ENCODE results near the gene PCDHGA7.
"Not testable (repeated sequence)": the region's sequence is repeated elsewhere in the genome, so short reads cannot be mapped to it uniquely, and the experiment has no call there.

PCDHGA7 gene

DNA sequence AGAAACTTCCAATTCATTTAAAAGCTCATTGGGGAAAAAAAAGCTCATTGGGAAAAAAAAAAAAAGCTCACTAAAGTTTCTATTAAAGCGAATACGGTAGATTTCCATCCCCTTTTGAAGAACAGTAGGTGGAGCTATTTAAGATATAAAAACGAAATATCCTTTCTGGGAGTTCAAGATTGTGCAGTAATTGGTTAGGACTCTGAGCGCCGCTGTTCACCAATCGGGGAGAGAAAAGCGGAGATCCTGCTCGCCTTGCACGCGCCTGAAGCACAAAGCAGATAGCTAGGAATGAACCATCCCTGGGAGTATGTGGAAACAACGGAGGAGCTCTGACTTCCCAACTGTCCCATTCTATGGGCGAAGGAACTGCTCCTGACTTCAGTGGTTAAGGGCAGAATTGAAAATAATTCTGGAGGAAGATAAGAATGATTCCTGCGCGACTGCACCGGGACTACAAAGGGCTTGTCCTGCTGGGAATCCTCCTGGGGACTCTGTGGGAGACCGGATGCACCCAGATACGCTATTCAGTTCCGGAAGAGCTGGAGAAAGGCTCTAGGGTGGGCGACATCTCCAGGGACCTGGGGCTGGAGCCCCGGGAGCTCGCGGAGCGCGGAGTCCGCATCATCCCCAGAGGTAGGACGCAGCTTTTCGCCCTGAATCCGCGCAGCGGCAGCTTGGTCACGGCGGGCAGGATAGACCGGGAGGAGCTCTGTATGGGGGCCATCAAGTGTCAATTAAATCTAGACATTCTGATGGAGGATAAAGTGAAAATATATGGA is 48.0 kb downstream of the PCDHGA7 start, which contains the start of gene PCDHGA12:
Gene PCDHGA12 (plus strand): TSS at position 176 of the 782 bp plus-strand sequence. CDS start 253 bp downstream, at position 429.
- DNase-seq (ENCODE audit: low read depth in 2 of 2) = no peak

DNA sequence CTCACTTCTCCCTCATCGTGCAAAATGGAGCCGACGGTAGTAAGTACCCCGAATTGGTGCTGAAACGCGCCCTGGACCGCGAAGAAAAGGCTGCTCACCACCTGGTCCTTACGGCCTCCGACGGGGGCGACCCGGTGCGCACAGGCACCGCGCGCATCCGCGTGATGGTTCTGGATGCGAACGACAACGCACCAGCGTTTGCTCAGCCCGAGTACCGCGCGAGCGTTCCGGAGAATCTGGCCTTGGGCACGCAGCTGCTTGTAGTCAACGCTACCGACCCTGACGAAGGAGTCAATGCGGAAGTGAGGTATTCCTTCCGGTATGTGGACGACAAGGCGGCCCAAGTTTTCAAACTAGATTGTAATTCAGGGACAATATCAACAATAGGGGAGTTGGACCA is 48.7 kb downstream of the PCDHGA7 start:
- no peak for DNase-seq (ENCODE audit: low read depth in 2 of 2)

DNA sequence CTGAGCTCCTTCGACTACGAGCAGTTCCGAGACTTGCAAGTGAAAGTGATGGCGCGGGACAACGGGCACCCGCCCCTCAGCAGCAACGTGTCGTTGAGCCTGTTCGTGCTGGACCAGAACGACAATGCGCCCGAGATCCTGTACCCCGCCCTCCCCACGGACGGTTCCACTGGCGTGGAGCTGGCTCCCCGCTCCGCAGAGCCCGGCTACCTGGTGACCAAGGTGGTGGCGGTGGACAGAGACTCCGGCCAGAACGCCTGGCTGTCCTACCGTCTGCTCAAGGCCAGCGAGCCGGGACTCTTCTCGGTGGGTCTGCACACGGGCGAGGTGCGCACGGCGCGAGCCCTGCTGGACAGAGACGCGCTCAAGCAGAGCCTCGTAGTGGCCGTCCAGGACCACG is 49.8 kb downstream of the PCDHGA7 start:
- not testable (repeated sequence) for DNase-seq (ENCODE audit: low read depth in 2 of 2)

DNA sequence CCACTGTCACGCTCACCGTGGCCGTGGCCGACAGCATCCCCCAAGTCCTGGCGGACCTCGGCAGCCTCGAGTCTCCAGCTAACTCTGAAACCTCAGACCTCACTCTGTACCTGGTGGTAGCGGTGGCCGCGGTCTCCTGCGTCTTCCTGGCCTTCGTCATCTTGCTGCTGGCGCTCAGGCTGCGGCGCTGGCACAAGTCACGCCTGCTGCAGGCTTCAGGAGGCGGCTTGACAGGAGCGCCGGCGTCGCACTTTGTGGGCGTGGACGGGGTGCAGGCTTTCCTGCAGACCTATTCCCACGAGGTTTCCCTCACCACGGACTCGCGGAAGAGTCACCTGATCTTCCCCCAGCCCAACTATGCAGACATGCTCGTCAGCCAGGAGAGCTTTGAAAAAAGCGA is 50.2 kb downstream of the PCDHGA7 start:
- not testable (repeated sequence) for DNase-seq (ENCODE audit: low read depth in 2 of 2)

DNA sequence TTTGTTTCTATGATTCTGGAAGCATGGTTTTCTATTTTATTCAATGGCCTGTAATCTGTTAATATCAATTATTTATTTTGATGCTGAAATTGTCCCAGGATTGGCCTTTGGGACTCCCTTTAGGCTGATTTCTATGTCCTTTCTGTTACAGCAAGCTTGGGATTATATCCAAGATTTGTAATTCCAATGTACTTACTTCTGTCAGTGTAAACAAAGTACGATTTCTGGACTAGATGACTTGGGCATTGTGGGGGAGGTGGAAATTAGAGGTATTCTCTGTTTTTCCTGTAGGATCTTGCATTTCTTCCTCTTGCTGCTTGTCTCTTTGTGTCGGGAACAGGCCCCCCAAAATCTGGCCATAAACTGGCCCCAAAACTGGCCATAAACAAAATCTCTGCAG is 51.5 kb downstream of the PCDHGA7 start:
- no peak for DNase-seq (ENCODE audit: low read depth in 2 of 2)
